ENCODE measurements around the gene BCAS3.
A peak's percentile ranks its signal among the peaks of the same experiment; 100 is the strongest.

The BCAS3 gene

GRCh38 chr17:61406971-61407911 is 729.6 kb downstream of the BCAS3 start:
- no peak for ATAC-seq

GRCh38 chr17:61408151-61409041 is 730.7 kb downstream of the BCAS3 start:
- ATAC-seq: no peak
- TF ChIP-seq ZNF565 (CRISPR knock-in tag; conservative IDR thresholded peaks at IDR 0.05; ENCODE audit: low read depth) (no peak), TOX (CRISPR knock-in tag; IDR thresholded peaks at IDR 0.05; ENCODE audit: borderline replicate concordance) (no peak), TCF4 (CRISPR knock-in tag; IDR thresholded peaks at IDR 0.05; ENCODE audit: borderline replicate concordance) (no peak), PPARA (CRISPR knock-in tag; IDR thresholded peaks at IDR 0.05; ENCODE audit: borderline replicate concordance) (no peak), ESRRG (CRISPR knock-in tag; IDR thresholded peaks at IDR 0.05) (no peak), OSR1 (CRISPR knock-in tag; IDR thresholded peaks at IDR 0.05) (no peak), RARB (CRISPR knock-in tag; IDR thresholded peaks at IDR 0.05) (no peak), CSDC2 (CRISPR knock-in tag; IDR thresholded peaks at IDR 0.05) (no peak), ARNTL (CRISPR knock-in tag; IDR thresholded peaks at IDR 0.05; ENCODE audit: borderline replicate concordance, low read depth) (no peak), TSHZ2 (CRISPR knock-in tag; IDR thresholded peaks at IDR 0.05) (no peak)

More at GRCh38 chr17:61406971-61407911, 729.6 kb downstream of the BCAS3 start:
- TF ChIP-seq CSRNP3 (CRISPR knock-in tag; IDR thresholded peaks at IDR 0.05): no peak
- TF ChIP-seq ZFP30 (CRISPR knock-in tag; IDR thresholded peaks at IDR 0.05): no peak; the same call in 1 of the 2 replicates
- TF ChIP-seq CREB5 (CRISPR knock-in tag; IDR thresholded peaks at IDR 0.05; ENCODE audit: low read depth): 0 out of 2 replicates have a peak, but pooled peaks have one; percentile 11
- TF ChIP-seq GLIS3 (CRISPR knock-in tag; IDR thresholded peaks at IDR 0.05): 0 out of 2 replicates have a peak, but pooled peaks have one; percentile 3
- TF ChIP-seq ESRRG (CRISPR knock-in tag; IDR thresholded peaks at IDR 0.05): no peak
- TF ChIP-seq ZC3H10 (CRISPR knock-in tag; IDR thresholded peaks at IDR 0.05): peak; percentile 26; the same call in 1 of the 2 replicates
- TF ChIP-seq PATZ1 (CRISPR knock-in tag; IDR thresholded peaks at IDR 0.05; ENCODE audit: borderline replicate concordance): 0 out of 2 replicates have a peak, but pooled peaks have one; percentile 8

- ATAC-seq: no peak
- TF ChIP-seq ESRRG (CRISPR knock-in tag; IDR thresholded peaks at IDR 0.05): 0 out of 2 replicates have a peak, but pooled peaks have one; percentile 37
- TF ChIP-seq CREB5 (CRISPR knock-in tag; IDR thresholded peaks at IDR 0.05; ENCODE audit: low read depth): no peak
- 0 out of 2 replicates have a peak, but pooled peaks have one; percentile 13 for TF ChIP-seq TOX (CRISPR knock-in tag; IDR thresholded peaks at IDR 0.05; ENCODE audit: borderline replicate concordance)
- TF ChIP-seq RARB (CRISPR knock-in tag; IDR thresholded peaks at IDR 0.05): peak; percentile 13; the same call in 1 of the 2 replicates
Measured at GRCh38 chr17:61409301-61410112, 731.9 kb downstream of the BCAS3 start.
